NCI-H2029 treated with DMSO at 0.1 percent for 48 hours (cell line): ENCODE results near the gene RRP1B.
"Not testable (repeated sequence)": the region's sequence is repeated elsewhere in the genome, so short reads cannot be mapped to it uniquely, and the experiment has no call there.

Source experiments
- DNase-seq: peaks from one replicate; lab custom pipeline; 2025; lab: John Stamatoyannopoulos, UW

The RRP1B gene

DNA sequence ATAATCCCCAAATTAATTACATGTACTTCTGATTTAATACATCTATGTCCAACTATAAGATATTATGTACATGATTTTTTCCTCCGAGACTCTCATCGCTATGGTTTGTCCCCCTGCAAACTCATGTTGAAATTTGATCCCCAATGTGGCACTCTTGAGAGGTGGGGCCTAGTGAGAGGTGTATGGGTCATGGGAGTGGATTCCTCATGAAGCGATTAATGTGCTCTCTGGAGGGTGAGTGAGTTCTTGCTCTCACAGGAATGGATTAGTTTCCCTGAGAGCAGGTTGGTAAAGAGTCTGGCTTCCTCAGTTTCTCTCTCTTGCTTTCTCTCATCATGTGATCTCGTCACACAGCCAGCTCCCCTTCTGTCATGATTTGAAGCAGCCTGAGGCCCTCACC is 16.2 kb upstream of the RRP1B start:
- no peak for DNase-seq

DNA sequence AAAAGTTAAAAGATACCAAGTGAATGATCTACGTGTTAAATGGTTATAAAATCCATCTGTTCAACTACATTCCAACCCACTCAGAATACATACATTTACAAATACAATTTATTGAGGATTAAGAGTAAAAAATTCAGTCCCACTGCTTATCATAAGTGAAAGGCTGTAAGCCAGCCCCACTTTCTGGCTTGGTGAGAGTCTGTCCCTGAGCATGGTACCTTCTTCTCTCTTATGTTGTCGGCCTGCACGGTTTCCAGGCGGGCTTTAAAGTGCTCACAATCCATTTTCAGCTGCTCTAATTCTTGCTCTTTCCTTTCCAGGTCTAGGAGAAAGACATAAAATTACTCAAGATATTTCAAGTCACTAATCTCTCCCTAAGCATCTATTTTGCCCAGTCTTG is 15.3 kb upstream of the RRP1B start:
- no peak for DNase-seq

DNA sequence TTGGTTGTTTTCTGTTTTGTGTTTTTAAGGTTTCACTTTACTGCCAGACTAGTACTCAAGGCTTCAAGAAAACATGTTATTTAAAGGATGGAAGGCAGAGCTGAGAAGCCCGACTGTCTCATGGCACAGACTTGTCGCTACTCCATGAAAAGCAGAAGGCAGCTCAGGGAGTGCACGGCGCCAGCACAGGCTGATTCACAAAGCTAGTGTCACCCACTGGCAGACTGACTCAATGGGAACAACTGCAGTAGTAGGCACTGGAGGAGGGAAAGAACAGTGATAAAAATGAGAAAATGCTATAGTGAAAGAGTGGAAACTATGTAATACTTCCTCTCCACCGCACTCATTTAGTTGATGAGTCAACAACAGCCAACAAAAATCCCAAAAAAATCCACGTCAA is 14.8 kb upstream of the RRP1B start:
- DNase-seq: no peak

DNA sequence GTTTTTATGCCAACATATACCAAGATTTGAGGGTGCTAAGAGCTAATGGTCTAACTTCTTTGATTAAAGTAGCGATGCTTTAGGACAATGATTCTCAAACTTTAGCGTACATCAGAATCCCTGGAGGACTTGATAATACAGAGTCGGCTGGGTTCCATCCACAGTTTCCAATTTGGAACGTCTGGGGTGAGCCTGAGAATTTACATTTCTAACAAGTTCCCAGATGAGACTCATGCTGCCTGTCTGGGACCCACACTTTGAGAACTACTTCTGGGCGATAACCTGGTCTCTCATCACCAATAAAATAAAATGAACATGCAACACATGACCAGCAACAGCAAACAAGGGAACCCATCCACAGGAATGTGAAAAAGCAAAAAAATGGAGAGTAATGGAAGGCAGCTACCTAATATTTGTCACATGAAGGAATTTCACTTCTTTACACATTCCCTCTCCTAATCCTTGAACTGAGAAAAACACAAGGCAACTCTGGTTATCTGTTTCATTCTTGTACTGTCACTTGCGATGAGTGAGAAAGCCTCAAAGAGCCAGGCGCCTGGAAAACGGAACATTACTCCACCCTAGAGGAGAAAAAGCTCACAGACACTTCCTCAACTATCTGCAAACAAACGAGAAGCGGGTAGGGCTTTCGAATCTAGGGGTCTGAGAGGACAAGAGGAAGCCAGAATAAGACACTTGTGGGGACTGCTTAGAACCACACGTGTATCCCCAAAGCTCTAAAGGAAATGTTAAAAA is 14.0 kb upstream of the RRP1B start:
- no peak for DNase-seq

DNA sequence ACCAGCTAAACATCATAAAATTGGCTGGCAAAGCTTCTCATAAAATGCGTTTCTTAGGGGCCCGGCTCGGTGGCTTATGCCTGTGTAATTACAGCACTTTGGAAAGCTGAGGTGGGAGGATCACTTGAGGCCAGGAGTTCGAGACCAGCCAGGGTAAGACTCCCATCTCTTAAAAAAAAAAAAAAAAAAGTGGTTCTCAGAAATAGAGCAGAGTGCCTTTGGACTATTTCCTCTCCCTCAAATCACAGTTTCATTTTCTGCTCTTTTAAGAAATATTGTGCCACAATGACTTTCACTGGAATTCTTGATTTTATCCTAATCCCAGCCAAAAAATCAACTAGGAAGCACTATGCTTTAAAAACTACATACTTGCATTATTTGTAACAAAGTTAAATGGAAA is 13.4 kb upstream of the RRP1B start:
- DNase-seq: no peak

DNA sequence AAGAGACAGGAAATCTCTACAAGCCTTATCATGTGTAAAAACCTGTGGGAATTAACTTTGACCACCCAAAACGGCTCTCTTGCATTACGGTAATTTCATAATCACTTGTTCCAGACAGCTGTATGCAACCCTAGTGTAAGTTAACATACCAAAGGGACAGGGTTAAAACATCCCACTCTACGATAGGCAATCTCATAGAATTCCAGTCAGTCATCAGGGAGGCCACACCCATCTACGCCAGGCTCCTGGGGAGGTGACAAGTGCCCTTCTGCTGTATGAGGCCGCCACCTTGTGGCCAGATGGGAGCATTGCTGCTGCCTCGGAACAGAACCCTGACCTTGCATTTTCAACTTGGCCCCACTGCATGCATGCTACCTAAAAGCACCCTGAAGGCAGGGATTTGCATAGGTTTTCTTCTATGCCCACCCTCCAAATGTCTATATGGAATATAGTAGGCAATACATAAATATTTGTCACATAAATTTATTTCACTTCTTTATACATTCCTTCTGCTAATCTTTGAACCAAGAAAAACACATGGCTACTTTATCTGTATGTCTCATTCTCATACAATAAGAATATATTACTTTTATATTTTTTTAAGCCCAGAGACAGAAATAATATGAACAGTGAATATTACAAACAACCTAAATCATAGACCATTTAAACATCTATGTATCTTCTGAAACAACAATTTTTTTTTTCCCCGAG is 12.7 kb upstream of the RRP1B start:
- DNase-seq: peak; percentile 96

DNA sequence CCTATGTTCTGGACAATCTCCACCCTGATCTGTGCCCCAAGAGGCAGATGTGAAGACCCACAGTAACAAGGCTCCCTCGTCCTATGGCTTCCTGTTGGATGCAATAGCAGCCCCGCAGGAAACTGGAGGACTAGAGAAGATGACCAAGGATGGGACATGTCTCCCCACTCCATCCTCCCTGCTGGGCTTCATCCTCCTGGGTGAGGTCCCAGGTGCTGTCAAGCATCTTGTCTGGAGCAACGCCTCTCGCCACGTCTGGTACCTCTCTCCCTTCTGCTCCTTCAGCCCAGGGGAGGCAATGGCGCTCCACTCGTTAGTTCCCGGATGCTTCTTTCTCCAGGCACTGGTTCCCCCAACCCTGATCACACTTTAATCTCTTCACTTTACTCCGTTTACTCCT is 11.2 kb upstream of the RRP1B start:
- no peak for DNase-seq

DNA sequence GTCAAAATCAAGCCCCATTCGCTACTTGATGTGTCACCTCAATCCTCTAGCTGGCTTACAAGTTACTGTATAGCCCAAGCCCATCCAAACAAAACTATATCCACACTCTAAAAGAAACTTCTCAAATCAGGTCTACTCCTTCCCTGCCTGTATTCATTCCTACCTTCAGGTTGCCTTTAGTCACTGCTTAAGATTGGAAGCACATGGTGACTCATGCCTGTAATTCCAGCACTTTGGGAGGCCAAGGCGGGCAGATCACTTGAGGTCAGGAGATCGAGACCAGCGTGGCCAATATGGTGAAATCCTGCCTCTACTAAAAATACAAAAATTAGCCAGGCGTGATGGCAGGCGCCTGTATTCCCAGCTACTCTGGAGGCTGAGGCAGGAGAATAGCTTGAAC is 7.4 kb upstream of the RRP1B start:
- not testable (repeated sequence) for DNase-seq

DNA sequence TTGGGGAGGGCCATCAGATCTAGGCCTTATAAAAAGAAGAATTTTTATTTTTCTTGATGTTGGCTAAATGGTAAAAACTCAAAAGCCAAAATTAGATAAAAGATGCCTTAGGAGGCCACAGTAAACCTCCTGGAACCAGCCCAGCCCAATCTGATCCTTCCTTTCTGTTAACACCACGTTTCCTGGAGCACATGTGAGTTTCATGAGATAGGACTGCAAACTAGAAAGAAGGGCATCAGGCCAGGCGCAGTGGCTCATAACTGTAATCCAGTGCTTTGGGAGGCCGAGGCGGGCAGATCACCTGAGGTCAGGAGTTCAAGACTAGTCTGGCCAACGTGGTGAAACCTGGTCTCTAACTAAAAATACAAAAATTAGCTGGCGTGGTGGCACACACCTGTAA is 6.7 kb upstream of the RRP1B start:
- no peak for DNase-seq

DNA sequence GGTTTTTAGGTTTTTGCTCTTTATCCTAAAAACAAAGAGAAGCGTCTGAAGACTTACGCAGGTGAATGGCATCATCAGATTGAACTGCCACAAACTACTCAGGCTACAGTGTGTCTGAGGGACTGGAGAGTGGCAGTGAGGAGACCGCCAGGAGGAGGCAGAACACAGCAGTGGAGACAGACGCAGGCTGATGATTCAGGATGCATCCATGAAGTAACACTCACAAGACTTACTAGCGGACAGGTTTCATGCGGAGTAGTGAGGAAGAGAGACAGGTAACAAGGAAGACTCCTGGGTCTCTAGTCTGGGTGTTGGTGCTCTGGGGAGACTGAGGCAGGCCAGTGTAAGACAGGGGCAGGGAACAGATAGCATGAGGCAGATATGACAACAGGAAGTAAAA is 5.7 kb upstream of the RRP1B start:
- no peak for DNase-seq

DNA sequence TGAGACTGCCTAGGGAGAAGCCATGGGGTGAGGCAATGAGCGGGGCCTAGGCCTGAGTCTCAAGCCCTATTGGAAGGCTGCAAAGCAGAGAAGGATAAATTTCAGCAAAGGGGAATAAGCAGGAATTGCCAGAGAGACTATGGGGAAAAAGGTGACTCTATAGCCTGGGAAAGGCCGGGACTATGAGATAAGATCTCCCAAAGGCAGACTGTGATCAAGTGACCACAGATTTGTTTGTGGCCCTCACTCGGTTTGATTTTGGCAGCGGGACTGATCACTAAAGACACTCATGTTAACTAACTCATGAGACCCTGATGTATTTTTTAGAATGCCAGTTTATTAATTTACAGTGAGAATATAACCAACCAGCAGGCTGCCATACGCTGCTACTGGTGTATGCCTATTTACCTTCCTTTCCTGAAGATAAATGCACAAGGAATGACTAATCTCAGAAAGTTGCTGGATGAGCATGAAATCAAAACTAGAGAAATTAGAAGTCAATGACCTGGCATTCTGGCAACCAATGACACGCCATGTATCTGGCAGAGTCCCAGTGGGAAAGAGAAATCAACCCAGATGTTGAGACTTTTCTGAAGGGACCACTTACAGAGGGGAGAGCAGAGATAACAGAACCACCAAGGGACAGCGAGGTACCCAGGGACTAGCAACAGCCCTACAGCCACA is 4.4 kb upstream of the RRP1B start:
- DNase-seq: no peak

DNA sequence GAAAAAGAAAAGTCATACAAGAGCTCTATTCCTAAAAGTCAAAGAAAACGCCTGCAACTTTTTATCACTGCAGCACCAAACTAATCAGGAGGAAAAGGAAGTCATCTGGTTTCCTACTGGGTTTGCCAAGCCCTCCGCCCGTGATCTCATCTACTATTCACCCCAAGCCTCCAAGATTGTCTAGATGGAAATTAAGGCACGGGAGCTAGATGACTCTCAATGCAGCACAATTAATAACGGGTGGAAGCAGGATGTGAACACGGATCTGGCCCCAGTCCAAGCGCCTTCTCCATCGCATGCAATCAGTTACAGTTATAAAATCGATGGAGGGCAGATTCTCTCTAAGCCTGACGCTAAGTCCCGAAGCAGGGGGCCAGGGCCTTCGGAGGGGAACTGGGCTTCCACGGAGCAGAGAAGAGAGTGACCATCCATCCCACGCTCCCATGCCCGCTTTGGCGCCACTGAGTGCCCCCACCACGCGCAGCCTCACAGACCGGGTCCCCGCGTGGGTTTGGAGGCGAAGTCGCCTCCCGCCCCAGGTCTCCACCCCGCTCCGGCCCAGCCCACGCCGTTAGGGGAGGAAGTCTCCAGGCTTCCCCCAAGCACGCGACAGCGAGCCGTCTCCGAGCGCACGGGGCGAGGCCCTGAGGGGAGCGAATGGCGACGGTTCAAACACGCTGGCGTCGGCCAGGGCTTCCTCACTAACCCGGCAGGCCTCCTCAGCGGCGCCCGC is 1.8 kb upstream of the RRP1B start:
- no peak for DNase-seq

DNA sequence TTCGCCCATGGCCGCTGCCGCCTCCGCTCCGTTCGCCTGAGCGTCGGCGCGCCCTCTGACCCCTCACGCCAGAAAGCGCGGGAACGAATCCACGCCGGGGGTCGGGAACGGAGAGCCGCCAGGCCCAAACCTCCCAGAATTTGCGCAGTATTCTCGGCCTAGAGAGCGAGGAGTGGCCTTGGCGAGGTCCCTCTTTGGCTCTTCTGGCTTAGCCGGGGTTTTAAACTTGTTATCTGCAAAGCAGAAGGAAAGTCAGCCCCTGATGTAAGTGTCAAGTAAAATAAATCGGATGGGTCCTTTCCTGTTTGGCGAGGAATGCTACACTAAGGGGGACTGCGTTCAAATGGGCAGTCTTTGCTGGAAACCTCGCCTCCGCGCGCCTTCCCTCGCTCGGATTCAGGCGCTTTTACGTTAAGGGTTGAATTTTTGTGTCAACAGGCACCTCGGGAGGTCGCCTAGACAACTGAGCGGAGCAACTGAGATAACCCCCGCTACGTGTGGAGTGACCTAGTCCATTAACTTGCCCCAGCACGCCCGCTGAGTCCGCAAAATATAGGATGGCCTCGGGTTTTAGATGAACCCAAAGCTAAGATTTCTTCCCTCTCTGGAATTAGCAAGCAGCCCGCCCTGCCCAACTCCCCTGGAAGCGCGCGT is 1.1 kb upstream of the RRP1B start:
- no peak for DNase-seq

DNA sequence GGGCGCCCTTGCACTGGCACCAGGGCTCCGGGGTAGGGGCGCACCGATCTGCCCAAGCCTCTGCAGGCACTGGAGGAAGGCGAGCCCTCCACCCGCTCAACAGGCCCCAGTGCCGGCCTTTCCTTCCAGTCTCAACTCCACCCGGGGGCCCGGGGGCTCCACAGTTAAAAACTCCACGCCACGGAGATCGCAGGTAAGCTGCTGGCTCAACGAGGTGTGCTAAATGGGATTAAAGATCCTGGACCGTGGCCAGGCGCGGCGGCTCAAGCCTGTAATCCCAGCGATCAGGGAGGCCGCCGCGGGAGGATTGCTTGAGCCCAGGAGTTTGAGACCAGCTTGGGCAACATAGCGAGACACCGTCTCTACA is 608 bp upstream of the RRP1B start:
- DNase-seq: no peak

DNA sequence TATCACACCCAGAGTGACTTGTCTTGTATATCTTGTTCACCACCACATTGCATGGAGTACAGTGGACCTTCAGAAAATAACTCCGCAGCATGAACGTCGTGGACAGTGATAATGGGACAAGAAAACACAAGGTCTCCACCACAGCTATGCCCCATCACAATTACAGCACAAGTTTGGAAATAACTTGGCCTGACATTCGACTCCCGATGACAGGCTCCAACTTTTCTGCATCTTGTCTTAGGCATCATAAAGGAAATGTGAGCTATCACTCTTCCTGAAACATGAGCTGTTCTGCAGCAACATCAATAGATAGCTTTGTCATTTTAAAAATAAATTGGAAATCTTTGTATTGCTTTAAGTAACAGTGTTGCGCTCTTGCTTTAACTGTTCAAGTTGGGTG is 2.9 kb downstream of the RRP1B start:
- no peak for DNase-seq

DNA sequence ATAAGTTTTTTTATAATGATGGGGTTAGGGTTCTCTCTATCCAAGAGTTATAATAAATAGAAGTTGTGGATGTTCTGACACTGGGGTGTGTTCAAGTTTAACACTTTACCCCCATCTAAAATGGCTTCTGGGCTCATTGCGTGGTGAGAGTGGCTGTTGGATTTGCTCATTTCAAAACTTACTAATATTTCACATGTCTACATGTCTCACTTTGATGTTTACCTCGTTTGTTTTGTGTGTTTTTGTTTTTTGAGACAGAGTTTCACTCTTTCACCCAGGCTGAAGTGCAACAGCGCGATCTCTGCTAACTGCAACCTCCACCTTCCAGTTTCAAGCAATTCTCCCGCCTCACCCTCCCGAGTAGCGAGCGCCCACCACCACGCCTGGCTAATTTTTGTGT is 3.7 kb downstream of the RRP1B start:
- no peak for DNase-seq

DNA sequence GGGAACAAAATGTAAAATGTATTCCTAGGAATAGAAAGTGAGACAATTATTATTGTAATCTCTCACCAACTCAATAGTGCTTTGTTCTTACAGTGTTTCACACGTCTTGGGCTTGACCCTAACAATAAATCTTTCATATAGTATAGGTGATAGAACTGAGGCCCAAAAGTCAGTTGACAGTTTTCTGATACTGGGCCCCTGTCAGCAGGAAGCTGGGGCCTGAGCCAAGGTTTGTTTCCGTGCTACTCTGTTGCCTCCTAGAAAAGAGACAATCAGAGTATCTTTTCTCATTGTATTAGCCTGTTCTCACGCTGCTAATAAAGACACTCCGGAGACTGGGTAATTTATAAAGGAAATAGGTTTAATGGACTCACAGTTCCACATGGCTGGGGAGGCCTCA is 5.0 kb downstream of the RRP1B start:
- DNase-seq: no peak

DNA sequence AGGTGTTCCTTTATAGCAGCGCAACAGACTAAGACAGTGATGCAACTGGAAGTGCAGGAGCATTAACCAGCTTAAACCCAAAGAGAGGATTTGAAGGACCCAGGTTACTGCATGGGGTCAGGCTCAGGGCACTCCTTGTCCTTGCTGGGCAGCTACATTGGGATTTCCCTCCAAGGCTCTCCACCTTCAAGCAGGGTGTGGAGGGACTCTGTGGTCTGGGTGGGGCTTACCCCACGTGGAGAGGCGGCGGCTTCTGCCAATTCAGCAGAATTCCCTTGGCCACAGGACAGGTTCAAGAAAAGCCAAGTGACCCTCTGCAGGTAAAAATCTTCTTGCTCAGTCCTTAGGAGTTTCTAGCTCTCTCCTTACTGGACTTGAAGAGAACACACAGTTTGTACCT is 6.5 kb downstream of the RRP1B start:
- DNase-seq: no peak

DNA sequence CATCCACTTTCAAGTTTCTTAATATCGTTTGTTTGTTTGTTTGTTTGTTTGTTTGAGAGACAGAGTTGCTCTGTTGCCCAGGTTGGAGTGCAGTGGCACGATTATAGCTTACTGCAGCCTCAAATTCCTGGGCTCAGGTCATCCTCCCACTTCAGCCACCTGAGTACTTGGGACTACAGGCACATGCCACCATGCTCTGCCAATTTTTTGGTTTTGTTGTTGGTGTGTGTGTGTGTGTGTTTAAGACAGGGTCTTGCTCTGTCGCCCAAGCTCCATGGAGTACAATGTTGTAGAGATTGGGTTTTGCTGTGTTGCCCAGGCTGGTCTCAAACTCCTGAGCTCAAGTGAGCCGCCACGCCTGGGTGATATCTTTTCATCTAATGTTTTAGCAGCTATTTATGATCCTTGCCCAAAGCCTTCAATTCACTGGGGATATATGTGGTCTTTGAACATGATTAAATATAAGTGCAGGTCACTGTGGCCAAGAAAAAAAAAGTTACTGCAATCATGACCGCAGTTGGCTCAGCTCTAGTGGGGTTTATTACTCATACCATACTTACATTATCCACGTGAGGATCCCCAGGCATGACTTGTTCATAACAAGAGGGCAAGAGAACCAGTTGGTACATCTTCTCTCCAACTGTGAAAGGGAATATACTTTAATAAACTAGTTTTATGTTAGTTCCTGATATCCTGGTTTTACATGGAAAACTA is 8.0 kb downstream of the RRP1B start:
- no peak for DNase-seq

DNA sequence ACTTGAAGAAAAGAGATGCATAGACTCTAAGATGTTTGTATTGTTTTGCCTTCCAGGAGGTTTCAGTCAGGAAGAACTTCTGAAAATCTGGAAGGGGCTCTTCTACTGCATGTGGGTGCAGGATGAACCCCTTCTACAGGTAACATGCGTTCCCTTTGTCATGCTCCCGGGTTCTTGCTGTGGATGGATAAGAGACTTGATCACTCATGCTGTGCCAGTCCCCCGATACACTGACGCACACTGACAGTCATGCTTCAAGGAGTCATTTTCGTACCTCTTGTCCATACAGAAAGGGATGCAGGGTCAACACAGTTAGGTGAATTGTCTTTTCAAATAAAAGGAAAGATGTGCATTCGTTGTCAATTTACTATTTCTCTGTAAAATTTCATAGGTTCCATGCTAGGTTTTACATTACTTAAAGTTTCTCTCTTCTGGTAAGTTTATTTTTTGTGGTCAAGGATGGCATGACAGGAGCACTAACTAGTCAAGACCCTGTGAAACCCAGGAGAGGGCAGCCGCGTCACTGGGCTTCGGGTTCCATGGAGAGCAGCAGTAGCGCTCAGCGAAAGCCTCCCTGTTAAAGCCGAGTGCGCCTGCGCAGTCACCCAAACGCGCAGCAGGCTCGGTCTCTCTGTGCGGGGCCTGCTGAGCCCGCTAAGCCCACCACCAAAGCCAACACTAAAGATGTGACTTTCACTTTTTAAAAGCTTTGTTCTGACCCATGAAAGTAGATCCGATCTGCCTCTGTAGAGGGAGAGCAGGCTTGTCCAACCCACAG is 10.7 kb downstream of the RRP1B start:
- DNase-seq: no peak

DNA sequence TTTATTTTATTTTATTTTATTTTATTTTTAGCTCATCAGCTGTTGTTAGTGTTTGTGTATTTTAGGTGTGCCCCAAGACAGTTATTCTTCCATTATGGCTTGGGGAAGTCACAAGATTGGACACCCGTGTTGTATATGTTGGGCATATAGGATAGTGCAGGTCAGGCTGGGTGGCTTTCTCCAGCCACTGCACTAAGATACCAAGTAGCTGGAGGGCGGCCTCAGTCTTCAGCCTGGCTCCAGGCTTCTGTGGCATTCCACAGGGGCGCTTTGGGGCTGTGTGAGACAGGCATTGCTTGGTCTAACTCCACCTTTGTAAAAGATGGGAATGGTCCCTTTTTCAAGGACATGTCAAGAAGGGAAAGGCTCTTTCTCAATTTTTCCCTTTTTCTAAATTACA is 16.5 kb downstream of the RRP1B start:
- DNase-seq: no peak
